Measurements from ENCODE around the gene KCTD2. TPM values are rescaled to one million over a fixed set of nuclear protein-coding genes. Genes with fewer than 3 reads are reported as not detected.

The KCTD2 gene
- total RNA-seq, 1 donor from 2014 or later = 17.1 TPM

DNA sequence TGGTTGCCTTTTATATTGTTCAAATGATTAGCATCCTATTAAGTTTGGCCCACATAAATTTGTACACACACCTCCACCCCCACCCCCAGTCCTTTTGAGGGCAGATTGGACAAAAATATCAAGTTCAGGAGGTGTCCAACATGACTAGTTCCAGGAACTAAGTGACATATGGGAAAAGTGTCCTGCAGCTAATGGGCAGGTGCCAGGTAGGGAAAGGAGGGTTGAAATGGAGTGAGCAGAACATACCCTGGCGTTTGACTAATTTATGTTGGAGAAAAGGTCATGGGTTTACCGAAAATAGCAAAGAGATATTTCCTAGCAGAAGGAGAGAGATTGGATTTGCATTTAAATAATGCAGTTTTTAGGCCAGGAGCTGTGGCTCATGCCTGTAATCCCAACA is 4.9 kb downstream of the KCTD2 start:
- Mint-ChIP-seq H3K9me3 (ENCODE audit: unreplicated experiment) (no peaks in the 10 kb centered on the region), H3K27ac (ENCODE audit: unreplicated experiment) (no peak overlapping the region), H3K4me3 (ENCODE audit: unreplicated experiment) (peak overlapping the region; percentile 47), H3K27me3 (ENCODE audit: low read depth, unreplicated experiment) (no peaks in the 10 kb centered on the region), H3K36me3 (ENCODE audit: low read depth, unreplicated experiment) (peaks cover 9% of the 10 kb centered on the region), H3K4me1 (ENCODE audit: low read depth, unreplicated experiment) (peaks cover 4% of the 10 kb centered on the region)
- H3K4me1 ChIP-seq (ENCODE audit: insufficient read depth, low read length) = peaks cover 13% of the 10 kb centered on the region
- H3K4me3 ChIP-seq (ENCODE audit: insufficient read depth, low read depth, low read length) = no peak overlapping the region
- H2AFZ ChIP-seq (ENCODE audit: low read depth, low read length) = no peak overlapping the region
- no peak overlapping the region for H3K9ac ChIP-seq (ENCODE audit: low read length)
- H3K79me2 ChIP-seq (ENCODE audit: insufficient read depth, low read length) = peaks cover 12% of the 10 kb centered on the region
- DNase-seq (ENCODE audit: low read depth) (no peak), FAIRE-seq (no peak)
- TF ChIP-seq, protein P1, sequence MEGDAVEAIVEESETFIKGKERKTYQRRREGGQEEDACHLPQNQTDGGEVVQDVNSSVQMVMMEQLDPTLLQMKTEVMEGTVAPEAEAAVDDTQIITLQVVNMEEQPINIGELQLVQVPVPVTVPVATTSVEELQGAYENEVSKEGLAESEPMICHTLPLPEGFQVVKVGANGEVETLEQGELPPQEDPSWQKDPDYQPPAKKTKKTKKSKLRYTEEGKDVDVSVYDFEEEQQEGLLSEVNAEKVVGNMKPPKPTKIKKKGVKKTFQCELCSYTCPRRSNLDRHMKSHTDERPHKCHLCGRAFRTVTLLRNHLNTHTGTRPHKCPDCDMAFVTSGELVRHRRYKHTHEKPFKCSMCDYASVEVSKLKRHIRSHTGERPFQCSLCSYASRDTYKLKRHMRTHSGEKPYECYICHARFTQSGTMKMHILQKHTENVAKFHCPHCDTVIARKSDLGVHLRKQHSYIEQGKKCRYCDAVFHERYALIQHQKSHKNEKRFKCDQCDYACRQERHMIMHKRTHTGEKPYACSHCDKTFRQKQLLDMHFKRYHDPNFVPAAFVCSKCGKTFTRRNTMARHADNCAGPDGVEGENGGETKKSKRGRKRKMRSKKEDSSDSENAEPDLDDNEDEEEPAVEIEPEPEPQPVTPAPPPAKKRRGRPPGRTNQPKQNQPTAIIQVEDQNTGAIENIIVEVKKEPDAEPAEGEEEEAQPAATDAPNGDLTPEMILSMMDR (IDR thresholded peaks at IDR 0.05; ENCODE audit: insufficient read depth, low read depth, low read length) = no peak
- TF ChIP-seq EZH2 (IDR thresholded peaks at IDR 0.05; ENCODE audit: insufficient read depth, low read length) = no peak
- peaks cover 15% of the 10 kb centered on the region for H3K36me3 ChIP-seq (ENCODE audit: insufficient read depth, low read length)
- H3K27ac ChIP-seq (ENCODE audit: low read depth, low read length) = no peak overlapping the region
- no peaks in the 10 kb centered on the region for H3K27me3 ChIP-seq (ENCODE audit: insufficient read depth, low read length)
- H3K4me2 ChIP-seq (ENCODE audit: low read length) = no peak overlapping the region
- no peaks in the 10 kb centered on the region for H3K9me3 ChIP-seq (ENCODE audit: insufficient read depth, low read depth, low read length)
- H4K20me1 ChIP-seq (ENCODE audit: insufficient read depth, low read length) = peaks cover 20% of the 10 kb centered on the region

DNA sequence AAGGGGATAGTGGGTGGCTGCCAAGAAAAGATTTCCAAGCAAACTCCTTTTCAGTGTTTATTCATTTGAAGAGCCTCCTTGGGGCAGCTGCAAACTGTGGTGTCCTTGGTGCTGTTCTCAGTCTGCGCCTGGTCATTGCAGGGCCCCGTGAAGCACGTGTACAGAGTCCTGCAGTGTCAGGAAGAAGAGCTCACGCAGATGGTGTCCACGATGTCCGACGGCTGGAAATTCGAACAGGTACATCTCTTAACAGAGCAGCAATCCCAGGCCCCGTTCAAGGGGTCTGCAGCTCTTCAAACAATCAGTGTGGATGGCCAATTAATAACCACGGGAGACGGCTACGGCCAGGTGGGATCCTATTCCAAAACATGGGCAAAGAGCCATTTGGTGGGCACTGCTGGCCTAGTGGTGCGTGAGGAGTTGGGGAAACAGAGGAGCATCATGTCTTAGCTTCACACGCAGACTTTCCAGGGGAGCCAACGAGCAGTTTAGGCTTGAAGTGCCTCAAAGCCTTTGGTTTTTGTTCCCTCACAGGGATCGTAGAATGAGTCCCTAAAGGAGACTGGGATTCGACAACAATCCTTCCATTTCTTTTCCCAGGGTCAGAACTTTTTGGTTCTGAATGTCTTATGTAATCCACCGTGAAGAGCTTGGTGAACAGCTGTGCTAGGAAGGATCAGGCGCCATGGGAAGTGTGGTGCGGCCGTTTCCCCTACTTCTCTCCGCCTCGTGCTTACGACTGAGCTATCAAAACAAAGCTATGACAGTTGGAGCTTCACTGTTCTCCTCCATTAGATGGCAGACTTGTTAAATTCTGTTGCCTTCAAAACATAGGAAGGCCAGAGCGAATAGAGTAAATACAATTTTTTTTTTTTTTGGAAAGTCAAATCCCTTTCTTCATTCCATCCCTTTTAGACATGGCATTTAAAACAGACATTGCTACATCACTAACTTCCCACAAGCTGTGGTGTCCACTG is 12.6 kb downstream of the KCTD2 start:
- Mint-ChIP-seq H3K27ac (ENCODE audit: unreplicated experiment) (no peak overlapping the region), H3K9me3 (ENCODE audit: unreplicated experiment) (no peaks in the 10 kb centered on the region), H3K27me3 (ENCODE audit: low read depth, unreplicated experiment) (no peaks in the 10 kb centered on the region), H3K4me1 (ENCODE audit: low read depth, unreplicated experiment) (no peaks in the 10 kb centered on the region), H3K36me3 (ENCODE audit: low read depth, unreplicated experiment) (peaks cover 21% of the 10 kb centered on the region), H3K4me3 (ENCODE audit: unreplicated experiment) (no peak overlapping the region)
- no peaks in the 10 kb centered on the region for H3K4me1 ChIP-seq (ENCODE audit: insufficient read depth, low read length)
- no peaks in the 10 kb centered on the region for H3K27me3 ChIP-seq (ENCODE audit: insufficient read depth, low read length)
- H3K27ac ChIP-seq (ENCODE audit: low read depth, low read length) = no peak overlapping the region
- H3K79me2 ChIP-seq (ENCODE audit: insufficient read depth, low read length) = no peaks in the 10 kb centered on the region
- no peak overlapping the region for H3K4me3 ChIP-seq (ENCODE audit: insufficient read depth, low read depth, low read length)
- no peaks in the 10 kb centered on the region for H3K9me3 ChIP-seq (ENCODE audit: insufficient read depth, low read depth, low read length)
- TF ChIP-seq, protein P1 (IDR thresholded peaks at IDR 0.05; ENCODE audit: insufficient read depth, low read depth, low read length) = peak; percentile 41
- no peak for TF ChIP-seq EZH2 (IDR thresholded peaks at IDR 0.05; ENCODE audit: insufficient read depth, low read length)
- no peak overlapping the region for H2AFZ ChIP-seq (ENCODE audit: low read depth, low read length)
- DNase-seq (ENCODE audit: low read depth) (no peak), FAIRE-seq (peak; percentile 80)
- H3K36me3 ChIP-seq (ENCODE audit: insufficient read depth, low read length) = peaks cover 28% of the 10 kb centered on the region
- H3K9ac ChIP-seq (ENCODE audit: low read length) = no peak overlapping the region
- H4K20me1 ChIP-seq (ENCODE audit: insufficient read depth, low read length) = peaks cover 8% of the 10 kb centered on the region
- no peak overlapping the region for H3K4me2 ChIP-seq (ENCODE audit: low read length)
